ENCODE results near the gene BZW2.
A peak's percentile ranks its signal among the peaks of the same experiment; 100 is the strongest.

BZW2 gene

DNA sequence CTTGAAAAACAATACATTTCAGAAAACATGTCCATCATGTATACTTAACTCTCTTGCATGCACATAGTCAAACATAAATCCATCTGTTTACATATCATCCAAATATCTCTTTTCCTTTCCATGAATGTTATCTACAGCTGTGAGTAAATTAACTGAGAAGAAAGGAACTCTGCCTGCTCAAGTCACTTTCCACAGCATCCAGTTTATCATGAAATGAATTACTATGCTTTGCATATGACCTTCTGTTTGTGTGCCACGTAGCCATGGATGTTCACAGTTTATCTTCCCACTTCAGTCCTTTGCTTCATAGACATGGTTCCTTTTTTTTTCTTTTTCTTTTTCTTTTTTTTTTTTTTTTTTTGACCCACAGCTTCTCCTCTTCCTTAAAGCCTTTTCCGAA, 39.6 kb downstream of the BZW2 start:
- TF ChIP-seq, protein P1, sequence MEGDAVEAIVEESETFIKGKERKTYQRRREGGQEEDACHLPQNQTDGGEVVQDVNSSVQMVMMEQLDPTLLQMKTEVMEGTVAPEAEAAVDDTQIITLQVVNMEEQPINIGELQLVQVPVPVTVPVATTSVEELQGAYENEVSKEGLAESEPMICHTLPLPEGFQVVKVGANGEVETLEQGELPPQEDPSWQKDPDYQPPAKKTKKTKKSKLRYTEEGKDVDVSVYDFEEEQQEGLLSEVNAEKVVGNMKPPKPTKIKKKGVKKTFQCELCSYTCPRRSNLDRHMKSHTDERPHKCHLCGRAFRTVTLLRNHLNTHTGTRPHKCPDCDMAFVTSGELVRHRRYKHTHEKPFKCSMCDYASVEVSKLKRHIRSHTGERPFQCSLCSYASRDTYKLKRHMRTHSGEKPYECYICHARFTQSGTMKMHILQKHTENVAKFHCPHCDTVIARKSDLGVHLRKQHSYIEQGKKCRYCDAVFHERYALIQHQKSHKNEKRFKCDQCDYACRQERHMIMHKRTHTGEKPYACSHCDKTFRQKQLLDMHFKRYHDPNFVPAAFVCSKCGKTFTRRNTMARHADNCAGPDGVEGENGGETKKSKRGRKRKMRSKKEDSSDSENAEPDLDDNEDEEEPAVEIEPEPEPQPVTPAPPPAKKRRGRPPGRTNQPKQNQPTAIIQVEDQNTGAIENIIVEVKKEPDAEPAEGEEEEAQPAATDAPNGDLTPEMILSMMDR (IDR thresholded peaks at IDR 0.05; ENCODE audit: borderline replicate concordance, insufficient read depth, low read depth, low read length) = no peak
- H3K4me3 ChIP-seq (ENCODE audit: low read depth, low read length) = no peak overlapping the region

DNA sequence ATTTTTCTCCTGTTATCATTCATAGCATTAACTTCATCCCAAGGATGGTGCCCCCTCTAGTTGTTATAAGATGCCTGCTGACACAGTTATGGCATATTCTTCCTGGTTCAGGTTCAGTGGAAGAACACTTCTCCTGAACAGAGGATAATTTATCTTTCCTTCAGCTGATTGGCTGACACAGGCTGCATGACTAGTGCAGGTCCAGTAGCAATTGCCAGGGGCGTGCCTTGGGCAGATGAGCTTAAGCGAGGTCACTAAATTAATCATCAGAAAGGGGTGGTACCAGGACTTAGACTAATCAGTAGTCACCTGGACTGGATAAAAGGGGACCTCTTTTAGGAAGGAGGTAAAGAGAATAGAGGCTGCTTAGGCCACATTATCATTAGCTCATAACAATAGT, 42.3 kb downstream of the BZW2 start:
- TF ChIP-seq, protein P1 (IDR thresholded peaks at IDR 0.05; ENCODE audit: borderline replicate concordance, insufficient read depth, low read depth, low read length) = no peak
- no peak overlapping the region for H3K4me3 ChIP-seq (ENCODE audit: low read depth, low read length)

DNA sequence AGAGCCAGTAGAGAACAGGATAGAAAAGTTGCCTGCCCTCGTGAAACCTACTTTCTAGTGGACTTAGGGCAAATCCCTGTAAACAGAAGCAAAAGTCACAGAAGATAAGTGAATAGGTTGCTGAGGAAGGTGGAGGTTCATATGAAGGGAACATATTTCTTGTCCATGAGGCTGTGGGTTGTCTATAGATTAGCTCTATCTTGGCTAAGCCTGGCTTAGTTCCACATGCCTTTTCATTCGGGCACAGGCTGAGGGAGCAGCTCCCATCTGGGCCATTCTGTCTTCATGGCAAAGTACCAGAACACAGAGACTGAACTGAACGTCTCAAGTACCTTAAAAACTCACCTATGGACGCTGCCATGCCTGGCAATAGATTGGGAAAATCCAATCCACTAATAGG, 45.3 kb downstream of the BZW2 start:
- TF ChIP-seq, protein P1 (IDR thresholded peaks at IDR 0.05; ENCODE audit: borderline replicate concordance, insufficient read depth, low read depth, low read length) = no peak
- H3K4me3 ChIP-seq (ENCODE audit: low read depth, low read length) = no peak overlapping the region

DNA sequence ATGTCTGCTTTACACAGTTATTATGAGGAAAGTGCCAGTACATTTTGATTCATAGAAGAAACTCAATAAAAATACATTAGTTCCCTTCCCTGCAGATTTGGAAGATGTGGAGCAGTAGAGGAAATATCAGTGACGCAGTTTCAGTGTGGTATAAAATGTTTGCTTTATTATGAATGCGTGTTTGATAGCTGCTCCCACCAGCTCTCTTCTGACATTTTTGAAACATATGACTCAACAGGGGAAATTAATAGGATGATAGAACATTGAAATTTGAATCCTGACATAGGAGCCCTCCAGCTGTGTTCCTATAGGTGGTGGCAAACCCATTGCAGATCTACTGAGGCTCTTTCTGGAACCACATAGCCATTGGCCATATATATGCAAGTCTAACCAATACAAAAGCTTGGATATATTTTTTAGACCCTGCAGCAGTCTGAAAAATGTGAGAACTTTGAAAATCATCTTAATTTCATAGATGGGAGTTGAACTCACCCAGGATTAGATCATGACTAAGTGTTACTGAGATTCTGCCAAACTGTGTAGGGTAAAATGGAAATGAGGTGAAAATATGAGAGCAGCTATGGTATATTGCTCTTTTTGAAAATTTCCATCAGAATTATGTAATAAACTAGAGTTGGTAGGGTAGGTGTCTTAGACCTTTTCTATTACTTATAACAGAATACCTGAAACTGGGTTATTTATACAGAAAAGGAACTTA, 47.8 kb downstream of the BZW2 start:
- TF ChIP-seq, protein P1 (IDR thresholded peaks at IDR 0.05; ENCODE audit: borderline replicate concordance, insufficient read depth, low read depth, low read length) = no peak
- no peak overlapping the region for H3K4me3 ChIP-seq (ENCODE audit: low read depth, low read length)

DNA sequence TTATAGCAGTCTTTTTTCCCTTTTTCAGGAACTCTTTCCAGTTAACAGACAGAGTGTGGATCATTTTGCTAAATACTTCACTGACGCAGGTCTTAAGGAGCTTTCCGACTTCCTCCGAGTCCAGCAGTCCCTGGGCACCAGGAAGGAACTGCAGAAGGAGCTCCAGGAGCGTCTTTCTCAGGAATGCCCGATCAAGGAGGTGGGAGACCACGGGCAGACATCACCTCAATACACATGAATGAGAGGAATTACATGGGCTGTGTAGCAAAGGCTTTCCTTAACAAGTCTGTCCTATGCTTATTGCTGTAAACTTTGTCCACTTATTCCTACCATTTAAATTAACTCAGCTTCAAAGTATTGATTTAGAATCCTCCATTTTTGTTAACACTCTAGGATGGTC, 48.8 kb downstream of the BZW2 start:
- H3K4me3 ChIP-seq (ENCODE audit: low read depth, low read length) = no peak overlapping the region
- TF ChIP-seq, protein P1 (IDR thresholded peaks at IDR 0.05; ENCODE audit: borderline replicate concordance, insufficient read depth, low read depth, low read length) = no peak

DNA sequence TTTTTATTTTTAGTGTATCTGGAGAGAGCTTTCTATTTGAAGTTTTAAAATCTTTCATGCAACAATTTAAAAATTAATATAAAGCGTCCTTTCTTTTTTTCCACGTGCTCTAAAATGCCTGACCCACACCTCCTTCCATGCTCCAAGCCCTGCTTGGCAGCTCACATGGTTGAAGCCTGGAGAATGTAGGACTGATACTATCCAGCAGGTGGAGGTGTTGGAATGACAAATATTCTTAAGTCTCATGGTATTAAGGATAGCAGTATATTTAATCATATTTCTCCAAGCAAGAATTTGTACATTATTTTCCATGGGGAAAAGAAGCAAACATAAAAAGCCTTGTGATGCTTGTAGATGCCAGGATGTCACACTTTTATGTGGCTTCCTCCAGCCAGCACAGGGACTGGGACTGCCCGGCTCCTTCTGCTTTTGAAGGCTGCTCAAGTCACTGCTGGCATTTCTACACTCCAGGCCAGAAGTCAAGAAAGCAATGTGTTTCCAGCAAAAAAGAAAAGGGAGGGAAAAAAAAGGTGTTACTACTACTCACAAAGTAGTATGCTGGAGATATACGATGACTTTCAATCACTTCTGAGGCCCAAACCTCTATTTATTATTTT, 49.7 kb downstream of the BZW2 start:
- TF ChIP-seq, protein P1 (IDR thresholded peaks at IDR 0.05; ENCODE audit: borderline replicate concordance, insufficient read depth, low read depth, low read length) = peak; percentile 11; the same call in 1 of the 2 replicates
- H3K4me3 ChIP-seq (ENCODE audit: low read depth, low read length) = no peak overlapping the region

Measured in GM12875 (cell line).